Activated CD4-positive, alpha-beta memory T cell treated with anti-CD3 and anti-CD28 coated beads, Interleukin-2, amount 10 ng/mL, durations not matched to agents 7 days and 5 days (primary cell): ENCODE data around the gene PIK3R2. TPM values are rescaled to one million over a fixed set of nuclear protein-coding genes. Genes with fewer than 3 reads are reported as not detected.
A peak's percentile ranks its signal among the peaks of the same experiment; 100 is the strongest.

Experiments used
- CTCF ChIA-PET: fragments of 350-600 bp; sonication (Branson Sonifier 250); formaldehyde crosslinking; loops from one replicate; lab custom pipeline; 2021; ENCODE audit warnings: antibody characterized with exemption, inconsistent platforms; lab: Charles Lee
- POLR2A ChIA-PET: fragments of 350-600 bp; sonication (Branson Sonifier 250); formaldehyde crosslinking; loops from one replicate; lab custom pipeline; 2021; ENCODE audit warnings: antibody characterized with exemption; lab: Charles Lee
- DNase-seq: peaks from one replicate; pipeline ENCODE4 v3.0.0-alpha.2; 2020
- H3K27ac Mint-ChIP-seq: one replicate; pipeline ENCODE4 v1.8.0; 2021; ENCODE audit warnings: mild to moderate bottlenecking, mixed read lengths
- H3K27me3 Mint-ChIP-seq: one replicate; pipeline ENCODE4 v1.8.0; 2021; ENCODE audit warnings: mixed read lengths
- H3K36me3 Mint-ChIP-seq: one replicate; pipeline ENCODE4 v1.8.0; 2021; ENCODE audit warnings: low read depth, mixed read lengths
- H3K4me1 Mint-ChIP-seq: one replicate; pipeline ENCODE4 v1.8.0; 2021; ENCODE audit warnings: mixed read lengths
- H3K4me3 Mint-ChIP-seq: one replicate; pipeline ENCODE4 v1.8.0; 2021; ENCODE audit warnings: mild to moderate bottlenecking, mixed read lengths
- H3K9me3 Mint-ChIP-seq: one replicate; pipeline ENCODE4 v1.8.0; 2021; ENCODE audit warnings: mixed read lengths
- total RNA-seq, 2 experiments: library from RNA; stranded (reverse); gene quantifications; one replicate each; pipeline ENCODE4 v1.2.3, GENCODE V29; 2021

The PIK3R2 gene
- total RNA-seq, 2 experiments from 2014 or later: 10.9 to 11.3 TPM

GRCh38 chr19:18144906-18145305, 8.1 kb upstream of the PIK3R2 start:
- H3K36me3 Mint-ChIP-seq: peaks cover 48% of the 10 kb centered on the region
- H3K9me3 Mint-ChIP-seq: no peaks in the 10 kb centered on the region
- H3K4me1 Mint-ChIP-seq: peaks cover 12% of the 10 kb centered on the region
- ChIA-PET POLR2A (interaction anchor here (1.2 kb wide), 1 partner anchor 9 kb away, joined by 3 read pairs; no protein-coding TSS in a partner anchor), CTCF (interaction anchor here (1.1 kb wide), 1 partner anchor 32 kb away, joined by 4 read pairs; no protein-coding TSS in a partner anchor)
- no peak overlapping the region for H3K27ac Mint-ChIP-seq
- H3K4me3 Mint-ChIP-seq: no peak overlapping the region
- DNase-seq: no peak
- no peaks in the 10 kb centered on the region for H3K27me3 Mint-ChIP-seq

GRCh38 chr19:18145391-18145999, 7.5 kb upstream of the PIK3R2 start:
- no peaks in the 10 kb centered on the region for H3K27me3 Mint-ChIP-seq
- DNase-seq: no peak
- CTCF ChIA-PET: interaction anchor here (0.6 to 1.1 kb wide), 2 partner anchors 32 to 155 kb away, joined by 3 to 4 read pairs; no protein-coding TSS in a partner anchor
- no peak overlapping the region for H3K27ac Mint-ChIP-seq
- POLR2A ChIA-PET: interaction anchor here (1.2 kb wide), 1 partner anchor 9 kb away, joined by 3 read pairs; no protein-coding TSS in a partner anchor
- no peaks in the 10 kb centered on the region for H3K9me3 Mint-ChIP-seq
- no peak overlapping the region for H3K4me3 Mint-ChIP-seq
- peaks cover 14% of the 10 kb centered on the region for H3K4me1 Mint-ChIP-seq
- peaks cover 46% of the 10 kb centered on the region for H3K36me3 Mint-ChIP-seq

- Mint-ChIP-seq H3K9me3 (no peaks in the 10 kb centered on the region), H3K27me3 (no peaks in the 10 kb centered on the region), H3K27ac (no peak overlapping the region), H3K36me3 (peaks cover 46% of the 10 kb centered on the region), H3K4me3 (no peak overlapping the region), H3K4me1 (peaks cover 32% of the 10 kb centered on the region)
- DNase-seq: no peak
- ChIA-PET CTCF (no interaction called here), POLR2A (no interaction called here)
These were observed 5.6 kb upstream of the PIK3R2 start for GRCh38 chr19:18147396-18147795.

GRCh38 chr19:18149596-18149975, 3.4 kb upstream of the PIK3R2 start:
- POLR2A ChIA-PET: interaction anchor here (1.1 kb wide), 1 partner anchor 11 kb away, joined by 3 read pairs; no protein-coding TSS in a partner anchor
- H3K4me1 Mint-ChIP-seq: peaks cover 41% of the 10 kb centered on the region
- H3K27ac Mint-ChIP-seq: no peak overlapping the region
- H3K27me3 Mint-ChIP-seq: no peaks in the 10 kb centered on the region
- H3K36me3 Mint-ChIP-seq: peaks cover 34% of the 10 kb centered on the region
- no peak for DNase-seq
- no peaks in the 10 kb centered on the region for H3K9me3 Mint-ChIP-seq
- H3K4me3 Mint-ChIP-seq: no peak overlapping the region
- CTCF ChIA-PET: no interaction called here

GRCh38 chr19:18150776-18151624, 2.0 kb upstream of the PIK3R2 start:
- ChIA-PET CTCF (interaction anchor here (0.6 to 2.2 kb wide), 10 partner anchors 10 to 538 kb away, joined by 3 to 23 read pairs (median 5); no protein-coding TSS in a partner anchor), POLR2A (interaction anchor here (0.8 to 2.4 kb wide), 16 partner anchors 10 to 280 kb away, joined by 3 to 28 read pairs (median 4); partner anchors contain the start of genes IL12RB1 and JUND)
- peaks cover 42% of the 10 kb centered on the region for H3K4me1 Mint-ChIP-seq
- H3K9me3 Mint-ChIP-seq: no peaks in the 10 kb centered on the region
- H3K4me3 Mint-ChIP-seq: peak overlapping the region; percentile 77
- peak overlapping the region; percentile 98 for H3K27ac Mint-ChIP-seq
- H3K27me3 Mint-ChIP-seq: no peaks in the 10 kb centered on the region
- DNase-seq: no peak
- peaks cover 25% of the 10 kb centered on the region for H3K36me3 Mint-ChIP-seq

- CTCF ChIA-PET: interaction anchor here (0.7 to 2.2 kb wide), 15 partner anchors 9 to 219 kb away, joined by 3 to 23 read pairs (median 3); partner anchors contain the start of genes CCDC124, IL12RB1 and LSM4
- H3K27ac Mint-ChIP-seq: peak overlapping the region; percentile 98
- H3K36me3 Mint-ChIP-seq: peaks cover 18% of the 10 kb centered on the region
These were observed 534 bp upstream of the PIK3R2 start for GRCh38 chr19:18152442-18152816.

GRCh38 chr19:18153556-18154134, 682 bp downstream of the PIK3R2 start:
- H3K27me3 Mint-ChIP-seq: no peaks in the 10 kb centered on the region
- peak overlapping the region; percentile 75 for H3K4me3 Mint-ChIP-seq
- H3K36me3 Mint-ChIP-seq: peaks cover 10% of the 10 kb centered on the region
- no peaks in the 10 kb centered on the region for H3K9me3 Mint-ChIP-seq
- POLR2A ChIA-PET: interaction anchor here (1.1 kb wide), 1 partner anchor 8 kb away, joined by 3 read pairs; no protein-coding TSS in a partner anchor
- H3K4me1 Mint-ChIP-seq: peaks cover 39% of the 10 kb centered on the region
- DNase-seq: peak; percentile 42
- CTCF ChIA-PET: no interaction called here
- H3K27ac Mint-ChIP-seq: peak overlapping the region; percentile 69

More at GRCh38 chr19:18152442-18152816, 534 bp upstream of the PIK3R2 start:
- Mint-ChIP-seq H3K27me3 (no peaks in the 10 kb centered on the region), H3K4me1 (peaks cover 43% of the 10 kb centered on the region), H3K9me3 (no peaks in the 10 kb centered on the region), H3K4me3 (peak overlapping the region; percentile 77)
- DNase-seq: peak; percentile 99
- POLR2A ChIA-PET: interaction anchor here (0.9 to 2.4 kb wide), 13 partner anchors 8 to 151 kb away, joined by 3 to 28 read pairs (median 4); partner anchors contain the start of genes IL12RB1, JUND, MPV17L2 and RAB3A

GRCh38 chr19:18155095-18156087, 2.4 kb downstream of the PIK3R2 start:
- Mint-ChIP-seq H3K4me1 (peaks cover 34% of the 10 kb centered on the region), H3K9me3 (no peaks in the 10 kb centered on the region), H3K4me3 (no peak overlapping the region), H3K27me3 (no peaks in the 10 kb centered on the region), H3K36me3 (peaks cover 7% of the 10 kb centered on the region), H3K27ac (no peak overlapping the region)
- CTCF ChIA-PET: interaction anchor here (0.6 to 0.8 kb wide), 2 partner anchors 102 to 208 kb away, joined by 3 read pairs; no protein-coding TSS in a partner anchor
- DNase-seq: no peak
- POLR2A ChIA-PET: interaction anchor here (1.2 kb wide), 1 partner anchor 63 kb away, joined by 4 read pairs; no protein-coding TSS in a partner anchor

GRCh38 chr19:18156268-18156667, 3.3 kb downstream of the PIK3R2 start:
- Mint-ChIP-seq H3K27ac (no peak overlapping the region), H3K27me3 (no peaks in the 10 kb centered on the region), H3K9me3 (no peaks in the 10 kb centered on the region), H3K36me3 (peaks cover 7% of the 10 kb centered on the region), H3K4me1 (peaks cover 30% of the 10 kb centered on the region), H3K4me3 (no peak overlapping the region)
- ChIA-PET CTCF (no interaction called here), POLR2A (no interaction called here)
- DNase-seq: no peak

- CTCF ChIA-PET: no interaction called here
- peaks cover 28% of the 10 kb centered on the region for H3K4me1 Mint-ChIP-seq
- H3K4me3 Mint-ChIP-seq: no peak overlapping the region
These were observed 4.0 kb downstream of the PIK3R2 start for GRCh38 chr19:18156841-18157464.

GRCh38 chr19:18157465-18158063, 4.6 kb downstream of the PIK3R2 start:
- POLR2A ChIA-PET: no interaction called here
- DNase-seq: no peak
- H3K27ac Mint-ChIP-seq: no peak overlapping the region
- no peaks in the 10 kb centered on the region for H3K27me3 Mint-ChIP-seq
- H3K36me3 Mint-ChIP-seq: peaks cover 3% of the 10 kb centered on the region
- H3K4me1 Mint-ChIP-seq: peaks cover 24% of the 10 kb centered on the region
- no peak overlapping the region for H3K4me3 Mint-ChIP-seq
- CTCF ChIA-PET: interaction anchor here (0.7 to 1.2 kb wide), 2 partner anchors 11 to 113 kb away, joined by 3 read pairs; no protein-coding TSS in a partner anchor
- no peaks in the 10 kb centered on the region for H3K9me3 Mint-ChIP-seq

More at GRCh38 chr19:18156841-18157464, 4.0 kb downstream of the PIK3R2 start:
- no peak overlapping the region for H3K27ac Mint-ChIP-seq
- H3K27me3 Mint-ChIP-seq: no peaks in the 10 kb centered on the region
- DNase-seq: no peak
- POLR2A ChIA-PET: no interaction called here
- H3K9me3 Mint-ChIP-seq: no peaks in the 10 kb centered on the region
- H3K36me3 Mint-ChIP-seq: peaks cover 5% of the 10 kb centered on the region
